NCI-H1436 (cell line): ENCODE data around the gene CRTAP.
"Not testable (repeated sequence)": the region's sequence is repeated elsewhere in the genome, so short reads cannot be mapped to it uniquely, and the experiment has no call there.

Experiments
- DNase-seq: peaks from one replicate; lab custom pipeline; 2025; lab: John Stamatoyannopoulos, UW

CRTAP gene

DNA sequence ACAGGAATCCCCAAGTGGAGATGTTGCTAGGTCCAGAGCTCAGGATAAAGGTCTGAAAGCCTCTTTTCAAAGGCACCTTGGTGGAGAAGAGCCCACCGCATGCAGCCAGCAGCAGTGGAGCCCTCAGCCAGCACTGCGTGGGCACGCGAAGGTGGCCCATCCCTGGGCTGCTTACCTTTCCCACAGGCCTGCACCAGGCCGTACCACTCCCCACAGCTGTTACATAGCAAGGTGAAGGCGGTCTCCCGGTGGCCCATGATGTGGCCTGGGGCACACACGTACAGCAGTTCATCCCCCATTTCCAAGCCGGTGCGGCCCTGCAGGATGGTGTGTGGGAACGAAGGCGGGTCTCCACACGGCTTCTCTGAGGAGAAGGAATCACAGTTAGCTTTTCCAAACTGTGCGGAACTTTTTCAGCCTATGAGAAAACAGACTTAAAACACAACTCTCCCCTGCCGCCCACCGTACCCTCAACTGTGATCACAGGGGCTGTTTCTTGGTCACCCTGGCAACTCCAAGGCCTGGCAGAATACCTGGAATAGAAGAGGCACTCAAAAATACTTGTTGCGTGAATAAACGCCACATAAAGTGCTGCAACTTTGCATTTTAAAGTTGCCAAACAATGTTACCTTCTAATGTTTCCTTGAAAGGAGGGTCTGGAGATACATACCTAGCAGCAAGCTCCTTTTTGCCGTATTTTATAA lies 61.0 kb downstream of the CRTAP start:
- no peak for DNase-seq

- no peak for DNase-seq
Observed at GRCh38 chr3:33179132-33179531, 65.3 kb downstream of the CRTAP start.

GRCh38 chr3:33181229-33181628 lies 67.4 kb downstream of the CRTAP start:
- DNase-seq: no peak

DNA sequence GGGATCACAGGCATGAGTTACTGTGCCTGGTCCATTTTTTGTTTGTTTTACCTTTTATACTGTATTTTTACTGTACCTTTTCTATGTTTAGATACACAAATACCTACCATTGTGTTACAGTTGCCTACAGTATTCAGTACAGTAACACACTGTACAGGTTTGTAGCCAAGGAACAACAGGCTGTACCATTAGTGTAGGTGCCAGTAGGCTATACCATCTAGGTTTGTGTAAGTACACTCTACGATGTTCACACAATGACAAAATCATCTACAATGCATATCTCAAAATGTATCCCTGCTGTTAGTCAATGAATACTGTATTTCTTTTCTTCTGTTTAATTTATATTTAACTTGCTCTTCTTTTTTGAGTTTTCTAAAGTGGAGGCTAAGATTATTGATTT lies 67.8 kb downstream of the CRTAP start:
- not testable (repeated sequence) for DNase-seq

DNA sequence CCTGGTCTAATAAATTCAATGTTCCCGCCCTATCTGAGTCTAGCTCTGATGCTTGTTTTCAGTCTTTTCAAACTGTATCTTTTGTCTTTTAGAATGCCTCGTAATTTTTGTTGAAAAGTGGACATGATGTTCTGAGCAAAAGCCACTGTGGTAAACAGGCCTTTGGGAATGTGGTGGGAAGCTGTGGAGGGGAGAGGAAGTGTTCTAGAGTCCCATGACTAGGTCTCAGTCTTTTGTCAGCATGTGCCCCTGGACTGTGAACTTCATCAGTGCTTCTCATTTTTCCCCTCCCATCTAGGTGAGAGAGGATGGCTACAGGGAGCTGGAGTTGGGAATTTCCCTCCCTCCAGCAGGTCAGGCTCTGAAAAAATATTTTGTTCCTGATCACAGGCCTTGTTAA lies 71.0 kb downstream of the CRTAP start:
- no peak for DNase-seq

GRCh38 chr3:33186524-33187367 lies 72.9 kb downstream of the CRTAP start:
- no peak for DNase-seq

DNA sequence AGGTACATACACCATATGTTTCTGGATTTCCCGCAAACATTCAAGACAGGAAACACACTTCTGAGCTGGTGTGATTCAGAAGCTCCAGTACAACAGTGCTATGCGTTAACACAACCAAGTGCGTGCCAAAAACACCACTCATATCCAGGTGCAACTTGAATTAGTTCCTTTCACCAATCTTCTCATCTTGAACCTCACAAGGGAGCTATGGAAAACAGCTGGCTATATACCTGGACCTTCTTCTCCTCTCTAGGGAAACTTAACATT lies 73.5 kb downstream of the CRTAP start:
- DNase-seq: no peak

DNA sequence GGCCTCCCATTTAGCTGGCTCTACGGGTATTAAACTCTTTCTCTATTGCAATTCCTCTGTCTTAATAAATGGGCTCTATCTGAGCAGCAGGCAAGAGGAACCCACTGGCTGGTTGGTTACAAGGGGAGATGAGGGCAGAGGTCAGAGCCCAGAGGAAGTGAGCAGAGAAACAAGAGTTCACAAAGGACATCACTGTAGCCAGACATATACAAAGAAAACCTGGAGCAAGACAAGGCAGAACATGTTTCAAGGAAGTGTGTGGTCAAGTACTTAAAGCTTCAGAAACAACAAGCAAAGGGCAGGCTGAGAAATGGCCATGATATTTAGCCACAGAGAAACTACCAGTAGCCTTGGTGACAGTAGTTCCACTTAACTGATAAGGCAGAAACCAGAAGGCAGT lies 80.5 kb downstream of the CRTAP start:
- DNase-seq: no peak

- DNase-seq: no peak
Observed at GRCh38 chr3:33196538-33196937, 82.7 kb downstream of the CRTAP start.
